Right hindlimb (tissue), 1 donor: ENCODE results near the gene UBR4.

Experiments
- DNase-seq: peaks from one replicate; pipeline ENCODE4 v3.0.0-alpha.2; 2018

Gene UBR4

DNA sequence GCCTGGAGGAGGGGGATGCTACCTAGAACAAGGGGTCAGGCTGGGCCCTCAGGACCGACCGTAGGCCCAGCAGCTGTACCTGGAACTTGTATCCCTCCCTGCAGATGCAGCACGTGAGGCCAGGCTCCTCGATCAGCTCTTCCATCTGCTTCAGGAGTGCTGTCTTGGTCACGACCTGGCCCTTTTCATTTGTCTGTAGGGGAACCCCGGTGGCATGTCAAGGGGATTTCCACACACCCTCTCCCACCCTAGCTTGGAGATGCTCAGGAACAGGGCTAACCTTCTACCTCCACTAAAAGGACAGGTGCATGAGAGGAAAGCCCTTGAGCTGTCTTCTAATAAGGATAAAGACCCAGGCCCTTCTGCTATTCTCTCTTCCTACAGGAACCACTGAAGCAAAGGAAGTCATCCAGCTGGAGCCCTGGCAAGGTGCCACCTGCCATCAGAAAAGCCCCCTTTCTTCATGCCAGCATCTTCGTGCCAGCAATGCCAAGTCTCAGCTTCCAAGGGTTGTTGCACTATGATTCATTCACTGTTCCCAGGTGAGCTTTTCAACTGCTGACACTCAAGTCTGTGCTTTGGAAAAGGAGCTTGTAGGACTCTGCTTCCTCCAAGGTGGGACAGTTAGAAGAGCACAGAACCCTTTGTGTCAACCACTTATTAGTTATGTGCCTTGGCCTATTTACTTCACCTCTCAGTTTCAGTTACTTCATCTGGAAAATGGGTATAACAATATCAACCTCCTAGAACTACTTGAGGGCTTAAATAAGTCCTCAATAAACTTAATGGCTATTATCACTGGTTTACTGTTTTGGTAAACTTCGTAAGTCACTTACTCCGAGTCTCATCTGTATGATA, 122.1 kb downstream of the UBR4 start:
- no peak for DNase-seq

DNA sequence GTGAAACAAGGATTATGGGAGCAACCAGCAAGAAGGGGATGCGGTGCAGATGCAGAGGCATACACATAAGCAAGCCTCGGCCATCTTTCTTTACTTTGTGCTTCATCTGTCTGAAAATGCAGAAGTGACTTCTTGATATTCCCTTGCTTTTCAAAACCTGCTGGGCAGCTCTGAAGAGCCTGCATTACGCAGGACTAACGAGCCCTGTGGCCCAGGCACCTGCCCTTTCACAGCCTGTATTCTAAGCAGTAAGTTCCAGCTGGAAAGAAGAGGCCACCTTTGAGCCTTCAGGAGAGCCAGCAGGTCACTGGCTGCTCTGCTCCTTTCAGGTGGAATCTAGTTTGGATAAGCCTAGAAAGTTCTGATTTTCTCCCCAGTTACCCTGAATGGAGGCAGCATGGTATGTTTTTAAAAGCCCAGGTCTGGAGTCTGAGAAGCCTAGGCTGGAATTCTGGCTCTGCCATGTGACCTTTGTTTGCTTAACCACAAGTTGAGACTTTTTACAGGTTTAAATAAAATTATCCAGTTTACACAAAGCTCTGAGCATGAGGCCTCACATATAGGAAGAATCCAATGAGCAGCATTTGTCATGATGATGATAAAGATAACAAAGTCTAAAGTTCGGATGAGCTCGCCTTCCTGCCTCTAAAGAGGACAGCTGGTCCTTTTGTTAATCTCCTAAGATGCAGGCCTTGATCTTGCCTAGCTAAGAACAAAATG, 122.9 kb downstream of the UBR4 start:
- DNase-seq: no peak

DNA sequence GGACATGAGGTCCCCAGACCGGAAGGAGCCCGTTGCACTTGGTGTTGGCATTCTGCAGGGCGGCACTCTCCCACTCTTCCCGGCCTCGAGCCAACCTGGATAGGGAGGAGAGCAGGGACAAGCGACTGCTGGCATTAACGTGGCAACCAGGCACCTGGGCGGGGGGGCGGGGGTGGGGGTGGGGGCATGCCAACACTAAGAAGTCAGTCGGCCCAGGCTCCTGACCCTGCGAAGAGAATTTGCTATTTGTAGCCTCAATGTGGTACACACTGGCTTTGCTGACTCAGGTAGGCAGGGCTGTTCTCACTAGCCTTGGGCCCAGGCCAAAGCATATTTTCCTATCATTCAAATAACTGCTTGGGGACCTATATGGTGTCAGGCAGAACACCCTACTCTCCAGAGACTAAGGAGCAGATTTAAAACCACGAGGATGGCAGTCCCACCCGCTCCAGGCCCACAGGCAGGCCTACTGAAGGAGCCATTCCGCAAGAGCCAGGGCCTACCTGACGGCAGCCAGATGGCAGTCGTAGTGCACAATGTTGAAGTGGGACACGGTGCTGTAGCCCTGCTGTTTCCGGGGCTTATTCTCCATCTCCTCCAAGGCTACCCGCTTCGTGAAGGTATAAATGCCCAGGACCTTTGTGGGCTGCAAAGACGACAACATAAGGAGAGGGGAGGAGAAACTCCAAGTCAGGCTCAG, 123.7 kb downstream of the UBR4 start:
- no peak for DNase-seq

DNA sequence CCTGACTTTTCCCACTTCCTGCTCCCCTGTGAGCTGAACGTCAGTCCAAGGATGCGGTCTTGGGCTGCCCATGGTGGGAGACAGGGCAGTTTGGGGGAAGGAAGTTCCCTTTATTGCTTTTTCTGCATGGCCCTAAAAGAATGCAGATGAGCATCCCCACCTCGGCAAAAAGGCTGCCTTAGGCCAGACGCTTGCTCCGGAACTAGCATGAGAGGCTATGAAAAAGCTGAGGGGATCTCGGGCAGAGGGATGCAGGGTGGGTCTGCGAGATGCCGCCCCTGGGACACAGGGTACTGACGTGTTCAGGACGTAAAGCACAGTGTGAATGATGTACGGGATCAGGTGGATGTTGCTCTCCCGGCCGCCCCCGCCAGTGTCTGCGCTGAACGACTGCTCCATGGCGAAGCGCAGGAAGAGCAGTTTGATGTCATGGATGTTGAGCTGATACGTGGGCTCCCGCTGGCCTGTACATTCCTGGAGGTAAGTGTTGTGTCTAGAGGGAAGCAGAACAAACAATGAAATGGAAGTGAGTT, 125.8 kb downstream of the UBR4 start:
- DNase-seq: no peak

DNA sequence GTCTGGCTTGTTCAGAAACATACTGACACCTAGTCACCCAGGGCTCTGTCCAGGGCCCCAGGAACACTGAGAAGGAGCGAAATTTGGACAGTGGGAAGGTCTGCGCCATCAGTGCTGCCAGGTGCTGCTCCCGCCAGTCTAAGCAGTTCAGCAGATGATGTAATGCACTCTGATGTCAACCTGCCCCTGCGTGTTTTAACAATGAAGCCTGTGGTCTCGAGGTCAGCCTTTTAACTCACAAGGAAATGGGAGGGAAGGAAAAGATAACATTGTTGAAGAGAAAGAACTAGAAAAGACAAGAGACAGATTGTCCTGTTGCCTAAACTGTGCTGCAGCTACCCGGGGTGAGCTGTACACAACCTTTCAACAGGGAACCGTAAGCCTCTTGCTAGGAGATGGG, 127.0 kb downstream of the UBR4 start:
- DNase-seq: no peak

DNA sequence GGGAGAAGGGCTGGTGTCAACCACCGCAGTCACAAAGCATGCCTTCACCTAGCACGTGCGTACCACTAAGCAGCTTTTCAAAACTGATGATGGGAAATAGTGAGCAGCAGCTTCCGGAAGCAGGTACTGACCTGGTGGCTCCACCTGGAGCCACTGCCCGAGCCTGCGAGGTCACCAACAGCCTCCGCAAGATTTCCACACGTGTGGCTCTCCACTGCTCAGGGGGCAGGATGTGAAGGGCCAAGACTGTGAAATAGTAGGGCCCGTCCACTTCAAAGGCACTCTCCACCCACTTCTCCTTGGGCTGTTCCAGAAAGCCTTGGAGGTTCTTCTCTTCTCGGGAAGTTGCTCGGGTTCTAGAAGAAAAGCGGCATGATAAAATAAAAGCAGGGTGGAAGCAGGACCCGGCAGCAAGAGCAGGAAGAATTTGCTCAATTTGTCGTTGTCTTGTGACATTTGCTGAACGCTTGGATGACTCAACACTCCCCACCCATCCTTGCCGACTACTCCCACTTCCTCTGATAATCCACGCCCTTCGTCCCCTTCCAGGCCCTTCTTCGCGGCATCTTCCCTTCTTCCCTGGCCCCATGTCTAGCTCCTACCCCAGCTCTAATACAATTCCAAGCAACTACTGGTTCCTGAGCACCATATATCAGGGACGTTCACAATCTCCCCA, 128.7 kb downstream of the UBR4 start:
- DNase-seq: no peak

DNA sequence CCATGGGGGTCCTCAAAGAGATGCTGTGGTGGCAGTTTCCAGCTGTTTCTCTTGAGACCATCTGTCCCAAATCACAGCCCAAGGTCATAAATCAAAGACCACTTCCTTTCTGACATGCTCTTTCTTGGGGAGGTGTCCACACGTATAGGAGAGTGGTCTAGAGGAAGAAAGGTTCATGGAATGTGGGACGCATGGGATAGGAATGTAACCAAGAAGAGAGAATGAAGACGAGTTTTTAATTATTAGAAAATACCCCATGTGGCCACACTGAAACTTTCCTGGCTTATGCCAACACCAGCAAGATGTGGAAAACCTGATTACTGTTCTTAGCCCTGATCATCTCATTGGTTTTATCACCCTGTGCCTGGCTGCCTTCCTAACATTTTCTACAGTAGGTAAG, 129.3 kb downstream of the UBR4 start:
- no peak for DNase-seq

DNA sequence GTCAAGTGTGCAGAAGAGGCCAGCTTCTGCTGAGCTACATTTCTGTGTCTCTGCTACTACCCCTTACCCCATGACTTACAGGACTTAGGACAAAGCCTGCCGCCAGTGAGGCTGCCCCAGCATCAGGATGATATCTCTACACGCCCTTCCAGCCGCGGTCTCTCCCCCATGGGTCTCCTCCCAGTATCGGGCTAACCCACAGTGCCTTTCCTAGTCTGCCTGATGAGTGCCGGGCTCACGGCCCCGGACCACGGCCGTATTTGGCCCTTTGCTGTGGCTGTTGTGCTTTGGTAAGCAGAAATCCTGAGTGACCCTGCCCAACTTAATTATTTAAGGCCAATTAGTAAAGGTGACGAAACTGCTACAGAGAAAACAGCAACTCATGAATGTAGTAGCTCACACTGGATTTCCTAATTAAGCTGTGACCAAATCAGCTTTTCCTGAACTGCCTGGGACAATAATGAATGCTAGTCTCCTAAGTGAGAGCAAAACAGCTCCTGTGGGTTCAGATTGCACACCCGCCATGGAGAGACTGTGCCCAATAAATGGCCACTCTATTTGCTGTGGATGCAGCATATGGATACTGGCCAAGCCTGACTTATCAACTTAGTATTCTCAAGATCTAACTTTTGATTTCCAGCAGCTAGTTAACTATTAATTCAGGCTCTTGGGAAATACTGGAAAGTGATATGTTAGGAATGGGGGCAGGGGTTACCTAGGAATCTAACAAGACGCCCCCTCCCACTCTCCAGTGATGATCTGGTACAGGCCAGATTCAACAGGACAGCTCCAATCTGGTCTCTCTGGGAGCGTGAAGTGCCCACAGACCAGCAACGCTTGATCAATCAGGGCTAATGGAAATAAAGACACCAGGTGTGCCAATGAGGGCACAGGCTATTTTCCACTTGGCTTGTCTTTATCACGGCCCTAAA, 130.3 kb downstream of the UBR4 start:
- no peak for DNase-seq

DNA sequence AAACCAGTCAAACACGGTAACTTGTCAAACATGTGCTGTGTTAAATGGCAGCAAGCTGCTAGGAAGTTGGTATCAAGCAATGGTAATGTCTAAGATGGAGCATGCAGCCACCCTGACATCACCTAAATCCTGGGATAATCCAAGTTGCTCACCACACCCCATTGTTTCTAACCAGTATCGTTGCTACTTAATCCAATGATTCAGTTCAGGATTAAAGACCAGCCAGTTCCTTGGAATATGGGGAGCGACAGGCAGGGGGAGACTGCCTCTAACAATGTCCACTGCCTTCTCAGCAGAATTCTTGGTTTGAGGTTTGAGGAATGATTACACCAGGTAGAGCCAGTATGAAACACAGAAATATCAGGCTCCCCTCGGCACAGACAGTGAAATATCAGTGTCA, 131.5 kb downstream of the UBR4 start:
- no peak for DNase-seq

DNA sequence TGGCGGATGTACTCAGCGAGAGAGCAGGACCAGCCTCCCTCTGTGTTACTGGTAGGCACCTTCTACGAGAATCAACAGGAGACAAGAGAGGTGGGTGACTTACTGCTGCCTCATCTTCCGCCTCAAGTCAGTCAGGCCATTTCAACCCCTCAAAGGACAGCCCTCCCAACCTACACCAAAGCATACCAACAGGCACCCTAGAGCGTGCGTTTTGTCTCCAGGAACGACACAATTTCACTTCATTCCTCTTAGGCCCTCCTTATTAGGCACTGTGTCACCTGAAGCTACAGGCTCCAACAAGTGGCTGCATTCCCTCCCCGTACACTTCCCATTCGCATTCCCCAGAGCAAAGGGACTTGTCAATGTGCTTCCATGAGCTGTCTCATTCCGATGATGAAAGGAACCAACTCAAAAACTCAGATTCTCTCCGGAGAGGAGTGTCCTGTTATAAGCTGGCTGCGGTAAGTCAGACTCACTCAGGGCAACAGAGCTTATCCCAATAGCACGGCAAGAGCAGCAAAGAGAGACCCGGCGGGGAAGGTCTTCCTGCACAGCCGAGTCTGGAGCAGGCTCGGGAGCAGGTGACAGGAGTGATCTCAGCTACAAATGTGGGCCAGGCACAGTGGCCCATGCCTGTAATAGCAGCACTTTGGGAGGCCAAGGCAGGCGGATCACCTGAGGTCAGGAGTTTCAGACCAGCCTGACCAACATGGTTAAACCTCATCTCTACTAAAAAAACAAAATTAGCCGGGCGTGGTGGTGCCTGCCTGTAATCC, 133.0 kb downstream of the UBR4 start:
- no peak for DNase-seq

DNA sequence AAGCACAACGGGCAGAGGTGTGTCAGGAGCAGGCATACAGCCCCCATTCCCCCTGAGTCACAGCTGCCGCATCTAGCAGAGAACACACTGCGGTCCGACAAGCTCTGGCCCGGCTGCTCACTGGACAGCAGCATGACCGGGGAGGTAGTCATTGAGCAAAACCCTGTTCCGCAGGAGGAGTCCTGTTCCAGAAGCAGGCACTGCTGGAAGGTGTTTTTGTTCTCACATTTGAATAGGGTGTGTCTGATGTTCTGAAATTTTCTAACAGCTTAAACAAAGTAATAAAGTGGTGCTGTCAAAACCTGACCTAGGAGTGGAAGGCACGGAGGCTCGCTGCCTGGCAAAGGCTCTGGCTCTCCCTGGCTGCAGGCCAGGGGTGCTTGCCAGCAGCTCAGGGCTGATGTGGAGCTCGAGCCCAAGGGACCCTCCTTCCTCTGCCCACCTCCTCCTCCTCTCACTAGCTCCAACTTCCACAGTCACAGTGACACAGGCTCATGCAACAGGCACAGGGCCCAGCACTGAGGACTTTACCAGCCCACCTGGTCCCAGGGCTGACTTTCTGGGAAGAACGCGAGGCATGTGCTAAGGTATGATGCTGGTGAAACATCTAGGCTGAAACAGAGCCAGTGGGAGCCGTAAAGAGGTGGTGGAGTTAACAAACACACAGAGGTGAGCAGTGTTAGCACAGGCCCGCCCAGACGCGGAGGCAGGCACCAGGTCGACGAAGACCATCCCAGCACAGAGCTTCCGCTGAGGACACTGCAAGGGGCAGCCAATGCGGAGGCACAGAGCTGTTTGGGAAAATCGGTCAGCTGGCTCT, 135.0 kb downstream of the UBR4 start:
- no peak for DNase-seq

DNA sequence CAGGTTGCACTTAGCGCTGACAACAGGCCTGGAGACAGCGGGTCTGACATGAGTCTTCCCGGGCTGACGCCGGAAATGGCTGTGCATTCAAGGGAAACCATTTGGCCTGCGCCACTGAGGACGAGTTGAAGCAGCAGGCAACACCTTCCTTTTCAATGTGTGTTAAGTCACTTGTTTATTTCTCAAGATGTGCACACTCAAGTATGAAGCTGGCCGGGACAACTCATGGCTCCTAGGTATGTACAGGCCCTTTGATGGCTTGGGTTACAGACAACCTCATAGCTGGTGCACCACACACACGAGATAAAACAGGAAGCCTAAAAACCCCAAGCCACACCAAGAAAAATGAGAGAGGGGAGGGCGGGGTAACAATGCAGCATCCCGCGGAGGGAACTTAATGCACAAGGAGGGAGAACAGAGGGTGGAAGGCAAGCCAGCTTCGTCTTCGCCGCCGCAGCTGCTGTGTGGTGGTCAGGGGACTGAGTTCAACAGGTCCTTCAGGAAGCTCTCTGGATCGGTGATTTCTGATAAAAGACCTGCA, 135.6 kb downstream of the UBR4 start:
- DNase-seq: no peak

DNA sequence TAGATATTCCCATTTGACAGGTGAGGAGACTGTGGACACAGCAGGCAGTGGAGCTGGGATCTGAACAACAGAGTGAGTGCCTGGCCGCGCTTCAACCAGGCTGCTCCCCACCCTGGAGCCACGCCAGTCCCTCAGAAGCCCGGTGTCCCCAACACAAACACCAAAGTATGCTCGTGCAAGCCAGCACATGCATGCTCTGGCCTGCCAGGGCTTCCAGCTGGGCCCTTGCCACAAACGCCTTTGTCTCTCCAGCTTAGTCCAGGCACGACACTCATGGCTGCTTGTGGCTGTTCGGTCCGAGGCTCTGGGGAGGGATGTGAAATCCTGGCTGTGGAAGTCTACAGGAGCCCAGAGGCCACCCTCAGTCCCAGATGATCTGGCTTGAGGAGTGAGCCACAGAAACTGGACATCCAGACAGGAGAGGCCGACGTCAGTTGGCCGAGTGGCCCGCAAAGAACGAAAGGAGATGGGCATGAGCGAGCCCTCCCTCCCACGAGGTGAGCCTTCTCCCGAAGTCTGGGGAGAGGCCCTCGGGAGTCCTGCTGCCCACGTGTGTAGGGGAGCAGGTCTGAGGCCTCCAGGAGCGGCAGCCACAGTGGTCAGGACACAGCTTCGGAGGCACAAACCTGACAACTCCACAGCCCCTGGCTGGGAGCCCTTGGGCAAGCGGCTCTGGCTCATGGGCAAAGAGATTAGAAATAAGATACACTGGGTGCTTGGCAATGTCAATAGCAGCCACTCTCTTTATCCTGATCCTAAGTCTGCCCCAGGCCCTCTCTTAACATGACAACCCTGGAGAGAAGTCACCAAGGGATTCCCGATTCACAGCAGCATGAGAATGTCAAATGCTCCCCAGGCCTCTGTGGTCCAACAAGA, 136.5 kb downstream of the UBR4 start:
- DNase-seq: no peak

DNA sequence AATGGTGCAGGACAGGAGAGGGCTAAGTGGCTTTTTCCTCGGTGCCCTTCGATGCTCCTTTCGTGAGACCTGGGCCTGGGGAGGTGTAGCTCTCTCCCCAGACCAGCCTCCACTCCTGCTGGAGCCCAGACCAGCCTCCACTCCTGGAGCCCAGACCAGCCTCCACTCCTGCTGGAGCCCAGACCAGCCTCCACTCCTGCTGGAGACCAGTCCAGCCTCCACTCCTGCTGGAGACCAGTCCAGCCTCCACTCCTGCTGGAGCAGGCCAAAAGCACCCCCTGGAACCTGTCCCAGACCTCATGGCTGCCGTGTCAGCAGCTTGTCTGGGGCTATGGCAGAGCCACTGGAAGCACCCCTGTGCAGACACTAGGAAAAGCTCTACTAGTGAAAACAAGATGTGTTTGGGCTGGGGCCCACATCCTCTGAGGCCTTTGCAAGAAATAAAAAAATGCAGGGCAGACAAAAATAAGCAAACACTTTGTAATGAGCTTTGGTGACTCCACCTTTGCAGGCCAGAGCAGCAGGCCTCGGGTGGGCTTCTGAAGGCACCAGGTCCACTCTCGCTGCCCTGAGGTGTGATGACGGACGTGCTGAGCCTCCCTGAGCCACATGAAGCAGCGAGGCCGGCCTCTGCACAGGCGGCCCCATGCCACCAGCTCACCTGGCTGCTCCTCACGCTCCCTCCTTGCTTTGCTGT, 137.6 kb downstream of the UBR4 start:
- no peak for DNase-seq

DNA sequence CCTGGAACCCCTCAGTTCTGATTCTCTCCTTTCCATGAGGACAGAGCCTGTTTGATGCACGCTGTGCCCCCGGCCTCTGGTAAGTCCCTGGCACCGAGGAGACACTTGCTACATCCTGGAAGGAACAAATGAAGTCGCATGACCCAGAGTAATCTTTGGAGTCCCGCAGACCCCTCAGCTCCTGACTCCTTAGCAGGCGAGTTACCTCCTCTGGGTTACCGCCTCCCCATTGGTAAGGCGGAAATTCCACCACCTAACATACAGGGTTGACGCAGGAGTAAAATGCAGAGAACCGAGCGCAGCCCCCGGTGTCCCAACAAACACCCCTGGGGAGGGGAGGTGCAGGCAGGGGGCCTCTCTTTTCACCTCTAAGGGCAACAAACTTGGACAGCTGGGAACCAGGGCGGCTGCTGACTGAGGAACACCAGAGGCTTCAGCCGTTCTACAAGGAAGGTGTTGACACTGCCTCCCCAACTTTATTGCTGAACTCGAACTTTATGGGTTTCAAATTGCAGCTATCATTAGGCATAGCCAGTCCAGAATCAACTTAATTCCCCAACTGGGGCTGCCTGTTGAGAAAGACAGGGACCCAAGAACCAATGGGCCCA, 138.3 kb downstream of the UBR4 start:
- DNase-seq: no peak

DNA sequence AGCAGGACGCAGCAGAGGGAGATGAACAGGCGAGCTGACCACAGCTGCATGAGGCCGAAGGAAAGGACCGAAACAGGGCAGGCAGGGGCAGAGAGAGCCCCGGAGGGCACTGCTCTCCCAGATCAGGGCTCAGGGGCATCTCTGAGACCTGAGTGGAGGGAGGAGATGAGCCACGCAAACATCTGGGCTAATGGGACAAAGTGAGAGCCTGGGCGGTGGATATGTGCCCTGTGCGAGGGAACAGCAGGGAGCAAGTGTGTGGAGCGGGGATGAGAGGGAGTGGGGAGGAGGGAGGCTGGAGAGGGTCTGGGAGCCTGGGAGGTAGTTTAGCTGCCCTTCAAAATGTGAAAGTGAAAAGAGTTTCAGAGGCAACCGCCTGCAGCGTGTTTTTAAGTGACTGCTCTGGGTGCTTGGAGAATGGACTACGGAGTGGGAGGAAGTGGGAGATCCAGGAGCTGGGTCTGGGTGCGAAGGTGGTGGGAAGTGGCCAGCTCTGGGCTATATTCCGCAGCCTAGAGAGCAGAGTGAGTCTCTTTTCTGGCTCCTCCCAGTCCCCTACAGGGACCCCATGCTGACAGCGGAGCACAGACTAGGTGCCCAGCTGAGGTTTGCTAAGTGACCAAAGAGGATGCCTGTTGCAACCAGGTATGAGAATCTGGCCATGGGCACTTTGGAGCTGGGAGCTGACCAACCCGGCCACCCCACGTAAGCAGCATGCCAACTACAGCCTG, 139.0 kb downstream of the UBR4 start:
- DNase-seq: no peak

DNA sequence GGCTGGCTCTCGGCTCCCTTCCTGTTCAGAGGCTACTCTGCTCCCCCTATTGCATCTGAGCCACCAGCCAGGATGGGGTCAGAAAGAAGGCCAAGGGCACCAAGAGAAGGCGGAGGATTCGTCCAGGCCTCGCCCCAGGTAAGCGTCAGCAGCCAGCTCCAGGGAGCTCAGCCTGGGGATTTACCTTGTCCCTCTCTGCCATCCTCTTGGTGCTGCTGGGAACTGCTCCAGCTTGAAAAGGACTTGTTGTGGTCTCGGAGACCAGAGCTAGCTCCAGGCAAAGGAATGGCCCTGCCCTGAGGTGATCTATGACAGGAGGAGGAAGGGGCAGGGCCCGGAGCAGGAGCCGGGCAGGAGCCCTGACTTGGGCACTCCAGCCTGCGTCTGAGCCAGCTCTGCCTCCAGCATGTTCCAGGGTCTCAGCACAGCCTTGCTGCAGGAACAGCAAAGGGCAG, 139.8 kb downstream of the UBR4 start:
- no peak for DNase-seq
